ENCODE data around the gene GRK2. TPM values are rescaled to one million over a fixed set of nuclear protein-coding genes. Genes with fewer than 3 reads are reported as not detected.

Gene GRK2
- total RNA-seq, 1 donor from 2014 or later = 30.0 TPM

- Histone ChIP-seq H3K4me2 (no peak overlapping the region), H3K27ac (no peak overlapping the region), H3K27me3 (no peaks in the 10 kb centered on the region), H3F3A (ENCODE audit: low read depth) (peaks cover 30% of the 10 kb centered on the region), H4K20me1 (ENCODE audit: low read depth) (peaks cover 92% of the 10 kb centered on the region), H3K79me2 (ENCODE audit: low read depth) (peaks cover 95% of the 10 kb centered on the region), H3K9me3 (ENCODE audit: low read depth) (no peaks in the 10 kb centered on the region), H3K4me1 (peaks cover 35% of the 10 kb centered on the region), H3K9ac (no peak overlapping the region), H2AFZ (replicated peaks) (no peak overlapping the region), H3K4me3 (no peak overlapping the region), H3K36me3 (no peaks in the 10 kb centered on the region)
- H3K36me3 Mint-ChIP-seq = no peaks in the 10 kb centered on the region
- H3K27ac Mint-ChIP-seq = no peak overlapping the region
- H3K9me3 Mint-ChIP-seq = no peaks in the 10 kb centered on the region
- DNase-seq (ENCODE audit: low spot score) = no peak
- no peaks in the 10 kb centered on the region for H3K27me3 Mint-ChIP-seq (ENCODE audit: insufficient read depth, low read depth)
- H3K4me1 Mint-ChIP-seq = peaks cover 48% of the 10 kb centered on the region
- no peak overlapping the region for H3K4me3 Mint-ChIP-seq
- TF ChIP-seq EZH2phosphoT487 (IDR thresholded peaks at IDR 0.05) (no peak), EZH2 (IDR thresholded peaks at IDR 0.05) (no peak)
- TF ChIP-seq, protein P1, sequence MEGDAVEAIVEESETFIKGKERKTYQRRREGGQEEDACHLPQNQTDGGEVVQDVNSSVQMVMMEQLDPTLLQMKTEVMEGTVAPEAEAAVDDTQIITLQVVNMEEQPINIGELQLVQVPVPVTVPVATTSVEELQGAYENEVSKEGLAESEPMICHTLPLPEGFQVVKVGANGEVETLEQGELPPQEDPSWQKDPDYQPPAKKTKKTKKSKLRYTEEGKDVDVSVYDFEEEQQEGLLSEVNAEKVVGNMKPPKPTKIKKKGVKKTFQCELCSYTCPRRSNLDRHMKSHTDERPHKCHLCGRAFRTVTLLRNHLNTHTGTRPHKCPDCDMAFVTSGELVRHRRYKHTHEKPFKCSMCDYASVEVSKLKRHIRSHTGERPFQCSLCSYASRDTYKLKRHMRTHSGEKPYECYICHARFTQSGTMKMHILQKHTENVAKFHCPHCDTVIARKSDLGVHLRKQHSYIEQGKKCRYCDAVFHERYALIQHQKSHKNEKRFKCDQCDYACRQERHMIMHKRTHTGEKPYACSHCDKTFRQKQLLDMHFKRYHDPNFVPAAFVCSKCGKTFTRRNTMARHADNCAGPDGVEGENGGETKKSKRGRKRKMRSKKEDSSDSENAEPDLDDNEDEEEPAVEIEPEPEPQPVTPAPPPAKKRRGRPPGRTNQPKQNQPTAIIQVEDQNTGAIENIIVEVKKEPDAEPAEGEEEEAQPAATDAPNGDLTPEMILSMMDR (IDR thresholded peaks at IDR 0.05) = no peak
These were observed 5.4 kb downstream of the GRK2 start for GRCh38 chr11:67271541-67272284.

DNA sequence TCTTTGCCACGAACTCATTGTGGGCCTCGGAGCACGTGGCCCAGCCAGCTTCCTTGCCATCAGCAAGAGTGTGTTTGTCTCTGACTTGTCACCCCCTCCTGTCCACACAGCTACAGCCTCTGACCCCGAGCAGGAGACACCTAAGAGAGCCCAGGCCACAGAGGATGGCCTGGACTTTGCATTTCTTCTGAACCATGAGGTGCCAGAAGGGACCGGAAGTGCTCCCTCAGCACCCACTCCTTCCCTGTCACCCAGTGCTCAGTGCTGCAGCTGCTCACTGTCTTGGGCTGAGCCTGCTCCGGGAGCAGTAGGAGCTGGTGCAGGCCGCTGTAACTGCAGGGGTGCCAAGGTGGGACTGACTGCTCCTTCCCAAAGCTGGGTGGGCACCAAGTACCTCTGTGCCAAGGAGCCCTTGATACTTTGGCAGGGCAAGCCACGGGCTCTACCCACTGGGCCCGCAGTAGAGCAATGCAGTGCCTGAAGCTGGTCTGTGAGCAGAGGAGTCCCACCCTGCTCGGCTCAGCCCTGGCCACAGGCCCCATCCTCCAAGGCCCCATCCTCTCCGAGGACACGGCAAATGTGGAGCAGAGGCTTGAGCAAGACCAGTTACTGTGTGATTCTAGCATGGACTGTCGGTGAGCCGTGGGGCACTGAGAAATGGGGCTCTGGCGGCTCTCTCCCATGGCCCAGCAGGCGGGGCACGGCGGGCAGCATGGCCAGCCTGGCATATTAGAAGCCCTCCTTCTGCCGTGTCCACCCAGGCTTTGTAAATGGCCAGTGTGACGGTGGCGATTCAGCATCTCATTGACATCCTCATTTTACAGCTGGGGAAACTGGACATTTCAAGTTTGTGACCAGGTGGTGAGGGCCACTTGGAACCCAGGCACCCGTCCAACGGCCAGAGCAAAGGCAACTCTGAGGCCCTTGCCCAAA lies 6.3 kb downstream of the GRK2 start:
- H3K4me2 ChIP-seq = no peak overlapping the region
- no peak overlapping the region for H3K27ac ChIP-seq
- H3K79me2 ChIP-seq (ENCODE audit: low read depth) = peaks cover 89% of the 10 kb centered on the region
- Mint-ChIP-seq H3K27ac (no peak overlapping the region), H3K9me3 (no peaks in the 10 kb centered on the region), H3K4me1 (peaks cover 48% of the 10 kb centered on the region), H3K27me3 (ENCODE audit: insufficient read depth, low read depth) (no peaks in the 10 kb centered on the region), H3K36me3 (no peaks in the 10 kb centered on the region), H3K4me3 (no peak overlapping the region)
- no peaks in the 10 kb centered on the region for H3K36me3 ChIP-seq
- no peak for DNase-seq (ENCODE audit: low spot score)
- no peak overlapping the region for H3K4me3 ChIP-seq
- no peak overlapping the region for H2AFZ ChIP-seq (replicated peaks)
- no peaks in the 10 kb centered on the region for H3K9me3 ChIP-seq (ENCODE audit: low read depth)
- H4K20me1 ChIP-seq (ENCODE audit: low read depth) = peaks cover 95% of the 10 kb centered on the region
- H3K27me3 ChIP-seq = no peaks in the 10 kb centered on the region
- H3K9ac ChIP-seq = no peak overlapping the region
- H3K4me1 ChIP-seq = peaks cover 39% of the 10 kb centered on the region
- peaks cover 38% of the 10 kb centered on the region for H3F3A ChIP-seq (ENCODE audit: low read depth)
- no peak for TF ChIP-seq EZH2 (IDR thresholded peaks at IDR 0.05)
- TF ChIP-seq, protein P1 (IDR thresholded peaks at IDR 0.05) = no peak
- no peak for TF ChIP-seq EZH2phosphoT487 (IDR thresholded peaks at IDR 0.05)

- Histone ChIP-seq H4K20me1 (ENCODE audit: low read depth) (peaks cover 92% of the 10 kb centered on the region), H3K27ac (no peak overlapping the region), H3K4me1 (peaks cover 41% of the 10 kb centered on the region), H3K4me2 (no peak overlapping the region), H3K36me3 (no peaks in the 10 kb centered on the region), H3K9me3 (ENCODE audit: low read depth) (no peaks in the 10 kb centered on the region), H2AFZ (replicated peaks) (no peak overlapping the region), H3K27me3 (no peaks in the 10 kb centered on the region), H3K4me3 (no peak overlapping the region), H3K9ac (no peak overlapping the region), H3F3A (ENCODE audit: low read depth) (peaks cover 35% of the 10 kb centered on the region), H3K79me2 (ENCODE audit: low read depth) (peaks cover 81% of the 10 kb centered on the region)
- TF ChIP-seq EZH2 (IDR thresholded peaks at IDR 0.05) = no peak
- TF ChIP-seq, protein P1 (IDR thresholded peaks at IDR 0.05) = no peak
- no peak for TF ChIP-seq EZH2phosphoT487 (IDR thresholded peaks at IDR 0.05)
- H3K27ac Mint-ChIP-seq = no peak overlapping the region
- no peaks in the 10 kb centered on the region for H3K36me3 Mint-ChIP-seq
- no peak overlapping the region for H3K4me3 Mint-ChIP-seq
- no peaks in the 10 kb centered on the region for H3K27me3 Mint-ChIP-seq (ENCODE audit: insufficient read depth, low read depth)
- no peaks in the 10 kb centered on the region for H3K9me3 Mint-ChIP-seq
- peaks cover 43% of the 10 kb centered on the region for H3K4me1 Mint-ChIP-seq
- DNase-seq (ENCODE audit: low spot score) = no peak
These were observed 7.2 kb downstream of the GRK2 start for GRCh38 chr11:67273260-67273990.

Measured in neural progenitor cell (in vitro differentiated cells).